ENCODE measurements around the gene PPHLN1.

PPHLN1 gene

GRCh38 chr12:42482041-42482747, 156.2 kb downstream of the PPHLN1 start:
- no peak for DNase-seq (ENCODE audit: low spot score)

GRCh38 chr12:42482748-42483520, 157.0 kb downstream of the PPHLN1 start:
- DNase-seq (ENCODE audit: low spot score), result peak; percentile 82

- no peak for DNase-seq (ENCODE audit: low spot score)
Observed at GRCh38 chr12:42483521-42483790, 157.5 kb downstream of the PPHLN1 start.

GRCh38 chr12:42484996-42485395, 159.0 kb downstream of the PPHLN1 start:
- no peak for DNase-seq (ENCODE audit: low spot score)

GRCh38 chr12:42485823-42486222, 159.9 kb downstream of the PPHLN1 start:
- no peak for DNase-seq (ENCODE audit: low spot score)

GRCh38 chr12:42486407-42486806, 160.4 kb downstream of the PPHLN1 start:
- DNase-seq (ENCODE audit: low spot score), result no peak

- no peak for DNase-seq (ENCODE audit: low spot score)
Observed at GRCh38 chr12:42490261-42490842, 164.4 kb downstream of the PPHLN1 start.

Small RNA genes lying within 50 kb of the gene (small RNA-seq; reads per million reads assigned to genes)
- gene MIR7851, result 0.03 to 0.09 reads per million in 2 experiments
- 0 reads per million in 2 experiments for gene RF00019
- 0 reads per million in 2 experiments for gene RF00090
- gene RNU6-249P, result 0 reads per million in 2 experiments
